ENCODE data around the gene KIAA1217. TPM values are rescaled to one million over a fixed set of nuclear protein-coding genes. Genes with fewer than 3 reads are reported as not detected.

The KIAA1217 gene
- total and polyA plus RNA-seq, 2 of the 4 experiments (the other 2 are of a cell fraction), result 3.4 to 4.4 TPM

DNA sequence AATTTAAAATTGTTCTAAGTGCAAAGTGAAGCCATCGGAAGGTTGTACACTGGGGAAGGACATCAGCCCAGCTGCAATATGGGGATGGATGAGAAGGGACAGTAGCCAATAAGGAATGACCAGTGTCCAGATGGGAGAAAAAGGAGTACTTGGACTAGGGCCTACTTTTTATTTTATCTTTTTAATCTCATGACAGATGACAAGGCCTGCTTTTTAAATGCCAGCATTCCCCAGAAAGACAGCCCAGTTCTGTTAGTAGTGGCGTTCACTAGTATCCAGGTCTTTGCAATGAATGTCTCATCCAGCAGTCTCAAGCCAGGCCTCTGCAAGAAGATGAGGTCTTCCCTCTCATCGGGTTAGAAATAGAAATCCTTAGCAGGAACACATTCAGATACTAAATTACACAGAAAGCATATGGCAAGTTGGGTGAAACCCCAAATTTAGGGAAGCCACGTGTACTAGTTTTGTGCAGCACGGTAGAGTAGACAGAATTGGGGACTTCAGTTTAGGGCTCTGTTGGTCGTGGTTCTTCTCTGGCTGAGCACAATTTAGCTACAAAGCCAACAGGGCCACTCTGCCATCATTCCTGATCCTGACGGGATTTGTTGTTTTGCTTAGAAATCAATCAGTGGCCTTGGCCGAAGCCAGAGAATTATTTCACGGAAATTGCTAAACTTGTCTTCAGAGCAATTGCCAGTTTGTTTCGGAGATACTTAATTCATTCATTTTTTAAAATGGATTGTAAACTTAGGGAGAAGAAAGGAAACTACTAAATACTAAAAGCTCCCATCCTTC, 286.9 kb downstream of the KIAA1217 start:
- H2BK20ac ChIP-seq (ENCODE audit: low read depth, low read length), result no peak overlapping the region
- ChIA-PET POLR2A (ENCODE audit: unreplicated experiment) (no interaction called here), CTCF (no interaction called here)
- intact Hi-C loops (cut with micrococcal nuclease) (no loop called here), in situ Hi-C loops (cut with MboI; ENCODE audit: low sequenced_read_pairs) (no loop called here), dilution Hi-C loops (cut with HindIII; ENCODE audit: low sequenced_read_pairs, unreplicated experiment) (no loop called here)
- H4K8ac ChIP-seq (ENCODE audit: low read depth in 2 of 2, low read length in 2 of 2), result no peak overlapping the region
- H3K27ac ChIP-seq (ENCODE audit: insufficient read depth, low read length), result no peak overlapping the region
- peaks cover 5% of the 10 kb centered on the region for H3K36me3 ChIP-seq (ENCODE audit: control insufficient read depth, insufficient read depth, low read length)
- H3K56ac ChIP-seq (ENCODE audit: extremely low read depth, insufficient read depth, low read length), result no peak overlapping the region
- H3K27me3 ChIP-seq (ENCODE audit: control insufficient read depth, insufficient read depth, low read length), result no peaks in the 10 kb centered on the region
- H3K14ac ChIP-seq (replicated peaks; ENCODE audit: low read depth, low read length), result no peak overlapping the region
- H3K9me1 ChIP-seq (ENCODE audit: insufficient read depth, low read length), result peaks cover 5% of the 10 kb centered on the region
- no peak overlapping the region for H2BK15ac ChIP-seq (ENCODE audit: low read depth, low read length)
- H3K4me1 ChIP-seq (ENCODE audit: control insufficient read depth, insufficient read depth, low read length), result no peaks in the 10 kb centered on the region
- no peaks in the 10 kb centered on the region for H3K9me3 ChIP-seq (ENCODE audit: control insufficient read depth, insufficient read depth, low read length)
- 78% methylated on average over 3 of the region's 10 CpGs; no CpG with 5 or more reads in 1 of the 2 experiments for WGBS, 2 experiments (ENCODE audit: extremely low coverage in 2 of 2, insufficient read length in 1 of 2)
- H3K18ac ChIP-seq (ENCODE audit: low read depth, low read length), result no peak overlapping the region
- H4K5ac ChIP-seq (ENCODE audit: low read depth, low read length), result no peak overlapping the region
- no peak for TF ChIP-seq FOS (IDR thresholded peaks at IDR 0.05; ENCODE audit: low read depth, low read length)
- TF ChIP-seq POLR2A (IDR thresholded peaks at IDR 0.05; ENCODE audit: low read depth, low read length), result no peak
- no peak for TF ChIP-seq SMC3 (IDR thresholded peaks at IDR 0.05; ENCODE audit: low read depth, low read length)
- no peak for TF ChIP-seq CTCF (conservative IDR thresholded peaks at IDR 0.05; ENCODE audit: low read depth, low read length)
- TF ChIP-seq MXI1 (IDR thresholded peaks at IDR 0.05; ENCODE audit: borderline replicate concordance, low read depth, low read length), result no peak
- TF ChIP-seq RFX5 (IDR thresholded peaks at IDR 0.05; ENCODE audit: low read depth, low read length), result no peak
- no peak for TF ChIP-seq MAZ (IDR thresholded peaks at IDR 0.05; ENCODE audit: borderline replicate concordance, low read depth, low read length)
- TF ChIP-seq RAD21 (IDR thresholded peaks at IDR 0.05; ENCODE audit: low read length), result no peak
- TF ChIP-seq USF2 (IDR thresholded peaks at IDR 0.05; ENCODE audit: low read depth, low read length), result no peak
- no peak for TF ChIP-seq NFE2L2 (IDR thresholded peaks at IDR 0.05; ENCODE audit: low read depth, low read length)
- no peak for TF ChIP-seq RCOR1 (IDR thresholded peaks at IDR 0.05; ENCODE audit: insufficient replicate concordance, low read length)
- no peak for TF ChIP-seq CEBPB (IDR thresholded peaks at IDR 0.05; ENCODE audit: low read depth, low read length)
- TF ChIP-seq, protein P1, sequence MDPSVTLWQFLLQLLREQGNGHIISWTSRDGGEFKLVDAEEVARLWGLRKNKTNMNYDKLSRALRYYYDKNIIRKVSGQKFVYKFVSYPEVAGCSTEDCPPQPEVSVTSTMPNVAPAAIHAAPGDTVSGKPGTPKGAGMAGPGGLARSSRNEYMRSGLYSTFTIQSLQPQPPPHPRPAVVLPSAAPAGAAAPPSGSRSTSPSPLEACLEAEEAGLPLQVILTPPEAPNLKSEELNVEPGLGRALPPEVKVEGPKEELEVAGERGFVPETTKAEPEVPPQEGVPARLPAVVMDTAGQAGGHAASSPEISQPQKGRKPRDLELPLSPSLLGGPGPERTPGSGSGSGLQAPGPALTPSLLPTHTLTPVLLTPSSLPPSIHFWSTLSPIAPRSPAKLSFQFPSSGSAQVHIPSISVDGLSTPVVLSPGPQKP (IDR thresholded peaks at IDR 0.05; ENCODE audit: borderline replicate concordance, low read depth, low read length), result no peak
- TF ChIP-seq BHLHE40 (IDR thresholded peaks at IDR 0.05; ENCODE audit: low read depth, low read length), result no peak
- no peak for TF ChIP-seq MAFK (IDR thresholded peaks at IDR 0.05; ENCODE audit: low read depth, low read length)
- TF ChIP-seq CHD1 (IDR thresholded peaks at IDR 0.05; ENCODE audit: low read depth, low read length), result no peak
- no peaks in the 10 kb centered on the region for H4K20me1 ChIP-seq (ENCODE audit: insufficient read depth, low read length)
- no peak overlapping the region for H3K4me3 ChIP-seq (ENCODE audit: insufficient read depth, low read depth, low read length)
- H3K4ac ChIP-seq (ENCODE audit: low read depth, low read length), result no peak overlapping the region
- ATAC-seq (ENCODE audit: low read depth) (no peak), DNase-seq (no peak)
- no peak overlapping the region for H4K91ac ChIP-seq (ENCODE audit: insufficient read depth, low read depth, low read length)
- H3K4me2 ChIP-seq (ENCODE audit: low read depth, low read length), result no peak overlapping the region
- H2BK5ac ChIP-seq (ENCODE audit: low read depth, low read length, poor library complexity, severe bottlenecking), result no peak overlapping the region
- H2AK9ac ChIP-seq (replicated peaks; ENCODE audit: low read depth, low read length, poor library complexity), result no peak overlapping the region
- BruUV-seq (replicated peaks), result no TSS peak
- H2AK5ac ChIP-seq (ENCODE audit: low read depth, low read length), result no peak overlapping the region
- H2BK120ac ChIP-seq (ENCODE audit: low read depth, low read length), result no peak overlapping the region
- H3K23ac ChIP-seq (ENCODE audit: low read depth, low read length), result no peak overlapping the region
- no peak overlapping the region for H3K9ac ChIP-seq (ENCODE audit: low read depth, low read length)
- no peaks in the 10 kb centered on the region for H3K79me1 ChIP-seq (ENCODE audit: low read depth in 1 of 2, low read length in 2 of 2)
- H2AFZ ChIP-seq (replicated peaks; ENCODE audit: low read length, poor library complexity), result no peak overlapping the region
